T-helper 17 cell (primary cell): Measurements from ENCODE around the gene UBTD1. TPM values are rescaled to one million over a fixed set of nuclear protein-coding genes. Genes with fewer than 3 reads are reported as not detected.
A peak's percentile ranks its signal among the peaks of the same experiment; 100 is the strongest.
"Not testable (repeated sequence)": the region's sequence is repeated elsewhere in the genome, so short reads cannot be mapped to it uniquely, and the experiment has no call there.

Experiments
- ATAC-seq: fragments of 150-1000 bp; cut with Tn5 transposase; 2 replicates; pipeline ENCODE4 v1.10.0; 2021; ENCODE audit warnings: mild to moderate bottlenecking, moderate library complexity
- DNase-seq, 3 donors: peaks; one replicate each; pipeline versions ENCODE4 v3.0.0 to v3.0.0-alpha.2; 2020 to 2021
- H3K9me3 ChIP-seq: one replicate; pipeline ENCODE4 v1.7.0; 2013; ENCODE audit warnings: low read length, mild to moderate bottlenecking; ENCODE audit not compliant: control insufficient read depth, poor library complexity, severe bottlenecking
- H3K27ac Mint-ChIP-seq: one replicate; pipeline ENCODE4 v1.8.0; 2022; ENCODE audit warnings: mild to moderate bottlenecking, moderate library complexity, mixed read lengths
- H3K27me3 Mint-ChIP-seq: one replicate; pipeline ENCODE4 v1.8.0; 2022; ENCODE audit warnings: mixed read lengths
- H3K36me3 Mint-ChIP-seq: one replicate; pipeline ENCODE4 v1.8.0; 2022; ENCODE audit warnings: low read depth, mixed read lengths
- H3K4me1 Mint-ChIP-seq: one replicate; pipeline ENCODE4 v1.8.0; 2022; ENCODE audit warnings: mild to moderate bottlenecking, mixed read lengths
- H3K4me3 Mint-ChIP-seq: one replicate; pipeline ENCODE4 v1.8.0; 2022; ENCODE audit warnings: mild to moderate bottlenecking, moderate library complexity, mixed read lengths
- total RNA-seq, 4 donors: library from RNA in 2 of 4; stranded (reverse) in 2 of 4; gene quantifications; one replicate each; pipeline ENCODE4 v1.2.3 and lab custom pipeline; 2022 to 2026

The UBTD1 gene
- total RNA-seq, 2 donors from 2014 or later, result 1.1 to 1.4 TPM

- Mint-ChIP-seq H3K4me1 (no peaks in the 10 kb centered on the region), H3K4me3 (no peak overlapping the region), H3K27me3 (no peaks in the 10 kb centered on the region), H3K36me3 (peaks cover 2% of the 10 kb centered on the region), H3K27ac (no peak overlapping the region)
- no peaks in the 10 kb centered on the region for H3K9me3 ChIP-seq
- no peak for ATAC-seq
- no peak for DNase-seq
Observed at GRCh38 chr10:97465982-97466381, 32.7 kb upstream of the UBTD1 start.

- H3K4me3 Mint-ChIP-seq, result no peak overlapping the region
- no peak for DNase-seq
- H3K4me1 Mint-ChIP-seq, result no peaks in the 10 kb centered on the region
- no peaks in the 10 kb centered on the region for H3K9me3 ChIP-seq
- ATAC-seq, result no peak
- H3K27me3 Mint-ChIP-seq, result no peaks in the 10 kb centered on the region
- H3K36me3 Mint-ChIP-seq, result peaks cover 2% of the 10 kb centered on the region
- H3K27ac Mint-ChIP-seq, result no peak overlapping the region
Observed at GRCh38 chr10:97466755-97467154, 32.0 kb upstream of the UBTD1 start.

GRCh38 chr10:97468162-97468561 is 30.6 kb upstream of the UBTD1 start:
- Mint-ChIP-seq H3K27me3 (no peaks in the 10 kb centered on the region), H3K27ac (no peak overlapping the region), H3K4me1 (no peaks in the 10 kb centered on the region), H3K4me3 (no peak overlapping the region), H3K36me3 (peaks cover 2% of the 10 kb centered on the region)
- H3K9me3 ChIP-seq, result no peaks in the 10 kb centered on the region
- ATAC-seq (no peak), DNase-seq (no peak)

- not testable (repeated sequence) for H3K4me1 Mint-ChIP-seq, H3K36me3 Mint-ChIP-seq, H3K27me3 Mint-ChIP-seq, H3K9me3 ChIP-seq, DNase-seq, ATAC-seq, H3K4me3 Mint-ChIP-seq, H3K27ac Mint-ChIP-seq
Observed at GRCh38 chr10:97468781-97469180, 29.9 kb upstream of the UBTD1 start.

GRCh38 chr10:97474918-97475317 is 23.8 kb upstream of the UBTD1 start:
- no peak overlapping the region for H3K4me3 Mint-ChIP-seq
- H3K36me3 Mint-ChIP-seq, result peaks cover 12% of the 10 kb centered on the region
- H3K27ac Mint-ChIP-seq, result no peak overlapping the region
- no peaks in the 10 kb centered on the region for H3K9me3 ChIP-seq
- ATAC-seq (no peak), DNase-seq (no peak)
- H3K4me1 Mint-ChIP-seq, result peaks cover 3% of the 10 kb centered on the region
- H3K27me3 Mint-ChIP-seq, result no peaks in the 10 kb centered on the region

- DNase-seq, result no peak
- no peak for ATAC-seq
- Mint-ChIP-seq H3K36me3 (peaks cover 14% of the 10 kb centered on the region), H3K4me1 (peaks cover 3% of the 10 kb centered on the region), H3K27me3 (no peaks in the 10 kb centered on the region), H3K4me3 (no peak overlapping the region), H3K27ac (no peak overlapping the region)
- H3K9me3 ChIP-seq, result no peaks in the 10 kb centered on the region
Observed at GRCh38 chr10:97475936-97476594, 22.7 kb upstream of the UBTD1 start.

- H3K4me3 Mint-ChIP-seq, H3K9me3 ChIP-seq, H3K27me3 Mint-ChIP-seq, H3K4me1 Mint-ChIP-seq, DNase-seq, ATAC-seq, H3K27ac Mint-ChIP-seq: not testable (repeated sequence)
- H3K36me3 Mint-ChIP-seq, result peaks cover 14% of the 10 kb centered on the region
Observed at GRCh38 chr10:97479410-97479809, 19.3 kb upstream of the UBTD1 start.

- peaks cover 13% of the 10 kb centered on the region for H3K36me3 Mint-ChIP-seq
- DNase-seq (no peak), ATAC-seq (no peak)
- no peaks in the 10 kb centered on the region for H3K27me3 Mint-ChIP-seq
- H3K27ac Mint-ChIP-seq, result peak overlapping the region; percentile 37
- H3K9me3 ChIP-seq, result no peaks in the 10 kb centered on the region
- H3K4me1 Mint-ChIP-seq, result peaks cover 7% of the 10 kb centered on the region
- no peak overlapping the region for H3K4me3 Mint-ChIP-seq
Observed at GRCh38 chr10:97479939-97480338, 18.8 kb upstream of the UBTD1 start.

- DNase-seq (no peak), ATAC-seq (no peak)
- H3K4me1 Mint-ChIP-seq, result peaks cover 11% of the 10 kb centered on the region
- H3K36me3 Mint-ChIP-seq, result peaks cover 8% of the 10 kb centered on the region
- no peaks in the 10 kb centered on the region for H3K27me3 Mint-ChIP-seq
- H3K9me3 ChIP-seq, result no peaks in the 10 kb centered on the region
- peak overlapping the region; percentile 37 for H3K27ac Mint-ChIP-seq
- H3K4me3 Mint-ChIP-seq, result no peak overlapping the region
Observed at GRCh38 chr10:97481071-97481470, 17.7 kb upstream of the UBTD1 start.

- H3K27me3 Mint-ChIP-seq, result no peaks in the 10 kb centered on the region
- peaks cover 13% of the 10 kb centered on the region for H3K4me1 Mint-ChIP-seq
- H3K27ac Mint-ChIP-seq, result peak overlapping the region; percentile 24
- ATAC-seq, result no peak
- H3K4me3 Mint-ChIP-seq, result no peak overlapping the region
- H3K9me3 ChIP-seq, result no peaks in the 10 kb centered on the region
- DNase-seq, result no peak
- H3K36me3 Mint-ChIP-seq, result peaks cover 6% of the 10 kb centered on the region
Observed at GRCh38 chr10:97482381-97482780, 16.3 kb upstream of the UBTD1 start.

- Mint-ChIP-seq H3K27ac (no peak overlapping the region), H3K4me3 (no peak overlapping the region), H3K36me3 (peaks cover 2% of the 10 kb centered on the region), H3K27me3 (no peaks in the 10 kb centered on the region), H3K4me1 (peaks cover 16% of the 10 kb centered on the region)
- H3K9me3 ChIP-seq, result no peaks in the 10 kb centered on the region
- DNase-seq (no peak), ATAC-seq (no peak)
Observed at GRCh38 chr10:97483506-97483905, 15.2 kb upstream of the UBTD1 start.

- Mint-ChIP-seq H3K27ac (no peak overlapping the region), H3K4me1 (peaks cover 17% of the 10 kb centered on the region), H3K4me3 (no peak overlapping the region), H3K27me3 (no peaks in the 10 kb centered on the region), H3K36me3 (peaks cover 2% of the 10 kb centered on the region)
- no peak for ATAC-seq
- DNase-seq, result no peak
- H3K9me3 ChIP-seq, result no peaks in the 10 kb centered on the region
Observed at GRCh38 chr10:97483921-97484320, 14.8 kb upstream of the UBTD1 start.

- H3K27me3 Mint-ChIP-seq, result no peaks in the 10 kb centered on the region
- no peak for ATAC-seq
- H3K4me1 Mint-ChIP-seq, result peaks cover 28% of the 10 kb centered on the region
- DNase-seq, result no peak
- no peak overlapping the region for H3K4me3 Mint-ChIP-seq
- H3K36me3 Mint-ChIP-seq, result no peaks in the 10 kb centered on the region
- no peaks in the 10 kb centered on the region for H3K9me3 ChIP-seq
- H3K27ac Mint-ChIP-seq, result peak overlapping the region; percentile 77
Observed at GRCh38 chr10:97485647-97486281, 13.0 kb upstream of the UBTD1 start.

GRCh38 chr10:97490592-97490991 is 8.1 kb upstream of the UBTD1 start:
- Mint-ChIP-seq H3K27me3 (no peaks in the 10 kb centered on the region), H3K4me1 (peaks cover 40% of the 10 kb centered on the region), H3K36me3 (no peaks in the 10 kb centered on the region), H3K4me3 (no peak overlapping the region), H3K27ac (peak overlapping the region; percentile 54)
- DNase-seq (no peak), ATAC-seq (no peak)
- no peaks in the 10 kb centered on the region for H3K9me3 ChIP-seq
